ENCODE data around the gene HSD17B14. TPM values are rescaled to one million over a fixed set of nuclear protein-coding genes. Genes with fewer than 3 reads are reported as not detected.
"Not testable (repeated sequence)": the region's sequence is repeated elsewhere in the genome, so short reads cannot be mapped to it uniquely, and the experiment has no call there.

The HSD17B14 gene
- total and polyA plus RNA-seq, 4 donors: 3.7 to 12.6 (median 8.1) TPM

DNA sequence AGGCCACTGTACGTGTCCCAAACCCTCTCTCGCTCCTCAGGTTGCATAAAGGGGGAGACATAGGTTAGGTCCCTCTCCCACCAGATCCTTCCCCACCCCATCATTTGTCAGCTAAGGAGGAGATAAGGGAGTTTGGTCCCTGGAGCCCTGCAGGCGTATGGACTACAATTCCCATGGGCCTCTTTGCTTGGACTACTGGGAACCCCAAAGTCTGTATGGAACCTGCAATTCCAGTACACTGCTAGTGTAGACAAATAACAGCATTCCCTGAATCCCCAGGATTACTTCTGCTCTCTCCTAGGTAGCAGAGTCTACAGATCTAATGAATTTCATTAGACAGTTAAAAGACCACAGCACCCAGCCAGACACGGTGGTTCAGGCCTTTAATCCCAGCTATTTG, 16.0 kb upstream of the HSD17B14 start:
- H3K9me3 ChIP-seq (ENCODE audit: control insufficient read depth in 4 of 4, low read length in 3 of 4): no peaks in the 10 kb centered on the region
- no peak overlapping the region for H3K9ac ChIP-seq (ENCODE audit: low read depth in 1 of 2, low read length in 2 of 2)
- H3K4me3 ChIP-seq (ENCODE audit: low read depth in 1 of 3, low read length in 3 of 3): no peak overlapping the region
- H3K27me3 ChIP-seq (ENCODE audit: control insufficient read depth in 4 of 4, insufficient read depth in 4 of 4, low read length in 3 of 4): no peaks in the 10 kb centered on the region
- 95% methylated on average over 4 of the region's 4 CpGs for WGBS
- no peaks in the 10 kb centered on the region for H3K4me1 ChIP-seq (ENCODE audit: control insufficient read depth in 4 of 4, insufficient read depth in 4 of 4, low read length in 3 of 4)
- H3K36me3 ChIP-seq (ENCODE audit: control insufficient read depth in 4 of 4, insufficient read depth in 3 of 4, low read depth in 1 of 4, low read length in 3 of 4): peaks cover 0 to 12% (median 11%) of the 10 kb centered on the region in 4 donors
- no peak for DNase-seq (ENCODE audit: low spot score)
- no peak for TF ChIP-seq JUND (IDR thresholded peaks at IDR 0.05)
- TF ChIP-seq HNF4A (conservative IDR thresholded peaks at IDR 0.05): no peak
- TF ChIP-seq REST (IDR thresholded peaks at IDR 0.05): no peak
- no peak for TF ChIP-seq YY1 (IDR thresholded peaks at IDR 0.05)
- TF ChIP-seq FOXA1 (IDR thresholded peaks at IDR 0.05): no peak
- no peak for TF ChIP-seq MAX (IDR thresholded peaks at IDR 0.05)
- TF ChIP-seq GABPA (IDR thresholded peaks at IDR 0.05 in 1 of 2, conservative IDR thresholded peaks at IDR 0.05 in 1 of 2): no peak
- no peak for TF ChIP-seq RXRA (IDR thresholded peaks at IDR 0.05)
- no peak for TF ChIP-seq TAF1 (conservative IDR thresholded peaks at IDR 0.05)
- H3K27ac ChIP-seq (ENCODE audit: low read depth in 1 of 2, low read length in 2 of 2): no peak overlapping the region

- not testable (repeated sequence) for DNase-seq (ENCODE audit: low spot score); H3K9ac ChIP-seq (ENCODE audit: low read depth in 1 of 2, low read length in 2 of 2); H3K4me3 ChIP-seq (ENCODE audit: low read depth in 1 of 3, low read length in 3 of 3); H3K27me3 ChIP-seq (ENCODE audit: control insufficient read depth in 4 of 4, insufficient read depth in 4 of 4, low read length in 3 of 4); H3K4me1 ChIP-seq (ENCODE audit: control insufficient read depth in 4 of 4, insufficient read depth in 4 of 4, low read length in 3 of 4); H3K27ac ChIP-seq (ENCODE audit: low read depth in 1 of 2, low read length in 2 of 2); H3K9me3 ChIP-seq (ENCODE audit: control insufficient read depth in 4 of 4, low read length in 3 of 4)
- WGBS: 94% methylated on average over 3 of the region's 3 CpGs
- H3K36me3 ChIP-seq (ENCODE audit: control insufficient read depth in 4 of 4, insufficient read depth in 3 of 4, low read depth in 1 of 4, low read length in 3 of 4): peaks cover 3 to 28% (median 11%) of the 10 kb centered on the region in 4 donors
Observed at GRCh38 chr19:48846659-48847058, 10.4 kb upstream of the HSD17B14 start.

DNA sequence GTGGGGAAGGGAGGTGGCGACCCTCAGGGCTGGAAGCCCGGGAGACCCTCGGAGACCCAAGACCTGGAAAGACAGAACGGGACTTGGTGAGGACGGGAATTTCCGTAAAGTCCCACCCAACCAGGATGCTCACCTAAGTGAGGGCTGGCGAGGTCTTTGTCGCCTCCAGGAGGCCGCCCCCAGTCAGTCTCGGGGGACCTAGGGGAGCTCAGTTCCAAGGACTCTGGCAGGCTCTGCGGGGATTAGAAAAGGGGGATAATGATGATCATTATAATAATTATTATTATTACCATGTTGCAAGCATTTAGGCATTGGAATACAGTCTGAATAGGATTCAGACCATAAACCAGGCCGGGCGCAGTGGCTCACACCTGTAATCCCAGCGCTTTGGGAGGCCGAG, 9.1 kb upstream of the HSD17B14 start:
- Histone ChIP-seq H3K9ac (ENCODE audit: low read depth in 1 of 2, low read length in 2 of 2) (no peak overlapping the region), H3K36me3 (ENCODE audit: control insufficient read depth in 4 of 4, insufficient read depth in 3 of 4, low read depth in 1 of 4, low read length in 3 of 4) (peaks cover 3 to 28% (median 14%) of the 10 kb centered on the region in 4 donors), H3K27ac (ENCODE audit: low read depth in 1 of 2, low read length in 2 of 2) (no peak overlapping the region), H3K4me1 (ENCODE audit: control insufficient read depth in 4 of 4, insufficient read depth in 4 of 4, low read length in 3 of 4) (no peaks in the 10 kb centered on the region), H3K27me3 (ENCODE audit: control insufficient read depth in 4 of 4, insufficient read depth in 4 of 4, low read length in 3 of 4) (no peaks in the 10 kb centered on the region), H3K4me3 (ENCODE audit: low read depth in 1 of 3, low read length in 3 of 3) (no peak overlapping the region), H3K9me3 (ENCODE audit: control insufficient read depth in 4 of 4, low read length in 3 of 4) (no peaks in the 10 kb centered on the region)
- 94% methylated on average over 15 of the region's 15 CpGs for WGBS
- TF ChIP-seq RXRA (IDR thresholded peaks at IDR 0.05): no peak
- no peak for TF ChIP-seq REST (IDR thresholded peaks at IDR 0.05)
- TF ChIP-seq, protein P1, sequence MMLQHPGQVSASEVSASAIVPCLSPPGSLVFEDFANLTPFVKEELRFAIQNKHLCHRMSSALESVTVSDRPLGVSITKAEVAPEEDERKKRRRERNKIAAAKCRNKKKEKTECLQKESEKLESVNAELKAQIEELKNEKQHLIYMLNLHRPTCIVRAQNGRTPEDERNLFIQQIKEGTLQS (IDR thresholded peaks at IDR 0.05): no peak
- no peak for TF ChIP-seq TAF1 (conservative IDR thresholded peaks at IDR 0.05)
- TF ChIP-seq FOXA2 (IDR thresholded peaks at IDR 0.05): no peak
- TF ChIP-seq FOXA1 (IDR thresholded peaks at IDR 0.05): no peak
- TF ChIP-seq EGR1 (IDR thresholded peaks at IDR 0.05; ENCODE audit: low read depth in 2 of 2): no peak
- no peak for TF ChIP-seq GABPA (IDR thresholded peaks at IDR 0.05 in 1 of 2, conservative IDR thresholded peaks at IDR 0.05 in 1 of 2)
- no peak for DNase-seq (ENCODE audit: low spot score)
